Lung (tissue), 12 donors: ENCODE measurements around the gene TNFRSF14. TPM values are rescaled to one million over a fixed set of nuclear protein-coding genes. Genes with fewer than 3 reads are reported as not detected.

Experiments
- ATAC-seq: fragments of 200-7000 bp; cut with Tn5 transposase; one replicate; pipeline ENCODE4 v1.9.1; 2020; ENCODE audit warnings: moderate number of reproducible peaks; ENCODE audit not compliant: insufficient read depth, low FRiP score
- DNase-seq, 3 donors: peaks; one replicate each; pipeline ENCODE4 v3.0.0-alpha.2; 2013 to 2017
- H3K27ac ChIP-seq, 2 donors: one replicate each; pipeline ENCODE4 v1.5.1; 2013; ENCODE audit warnings: mild to moderate bottlenecking in 2 of 2, moderate library complexity in 2 of 2, control low read depth in 1 of 2, inconsistent platforms in 1 of 2, low read depth in 1 of 2, low read length in 1 of 2
- H3K27me3 ChIP-seq, 3 donors: one replicate each; pipeline ENCODE4 v1.5.1; 2013; ENCODE audit warnings: low read length in 2 of 3; ENCODE audit not compliant: control insufficient read depth in 3 of 3, insufficient read depth in 3 of 3
- H3K36me3 ChIP-seq, 4 donors: one replicate each; pipeline ENCODE4 v1.5.1; 2013; ENCODE audit warnings: low read length in 4 of 4, mild to moderate bottlenecking in 1 of 4, moderate library complexity in 1 of 4; ENCODE audit not compliant: control insufficient read depth in 4 of 4, insufficient read depth in 4 of 4
- H3K4me1 ChIP-seq, 5 donors: one replicate each; pipeline ENCODE4 v1.5.1; 2013; ENCODE audit warnings: low read length in 5 of 5, mild to moderate bottlenecking in 2 of 5, moderate library complexity in 1 of 5; ENCODE audit not compliant: control insufficient read depth in 5 of 5, insufficient read depth in 5 of 5
- H3K4me3 ChIP-seq: one replicate; pipeline ENCODE4 v1.5.1; 2013; ENCODE audit warnings: mild to moderate bottlenecking, control low read depth, moderate library complexity
- H3K9ac ChIP-seq, 2 donors: one replicate each; pipeline ENCODE4 v1.5.1; 2013; ENCODE audit warnings: low read length in 2 of 2, control low read depth in 1 of 2; ENCODE audit not compliant: insufficient read depth in 1 of 2
- H3K9me3 ChIP-seq, 4 donors: one replicate each; pipeline ENCODE4 v1.5.1; 2013; ENCODE audit warnings: low read length in 3 of 4, mild to moderate bottlenecking in 1 of 4, moderate library complexity in 1 of 4; ENCODE audit not compliant: control insufficient read depth in 4 of 4, insufficient read depth in 3 of 4
- CTCF ChIP-seq: IDR thresholded peaks from 2 replicates; pipeline ENCODE4 v1.5.1; 2012; ENCODE audit warnings: mild to moderate bottlenecking; ENCODE audit errors: control extremely low read depth, extremely low read depth
- WGBS, 2 donors: extraction: QIAGEN DNeasy Blood & Tissue Kit; methylation state at CpG; one replicate each; pipeline ENCODE4 v1.1.7; 2013; 5-methylcytosine and 5-hydroxymethylcytosine counted together
- polyA plus RNA-seq, 2 donors: library from polyadenylated mRNA; stranded (reverse); fragments of 200-250 nt; gene quantifications; one replicate each; pipeline ENCODE4 v1.2.1, GENCODE V29; 2013
- total RNA-seq, 2 donors: library from RNA; depleted of rRNA in 1 of 2; stranded (reverse); fragments of >200 nt in 1 of 2; gene quantifications; one replicate each; pipeline ENCODE4 v1.2.1, GENCODE V29; 2014 to 2021
- donor health status: control.
- donor health status: control.
- donor health status: Bipolar disorder and iron deficiency.
- donor health status: healthy.
- donor health status: DM: yes; HTN: yes; CAD: no.

Gene TNFRSF14
- total and polyA plus RNA-seq, 4 donors, result 67.4 to 200 (median 159) TPM

- no peak overlapping the region for H3K27ac ChIP-seq
- H3K9ac ChIP-seq, result no peak overlapping the region
- no peak for TF ChIP-seq CTCF
- 96 to 97% methylated on average over 6 of the region's 6 CpGs for WGBS, 2 donors
- ATAC-seq (no peak), DNase-seq (no peak)
- no peaks in the 10 kb centered on the region for H3K27me3 ChIP-seq
- no peaks in the 10 kb centered on the region for H3K9me3 ChIP-seq
- no peak overlapping the region for H3K4me3 ChIP-seq
- peaks cover 0 to 32% (median 16%) of the 10 kb centered on the region in 5 donors for H3K4me1 ChIP-seq
- peaks cover 0 to 53% (median 0%) of the 10 kb centered on the region in 4 donors for H3K36me3 ChIP-seq
These were observed 2.7 kb downstream of the TNFRSF14 start for GRCh38 chr1:2558861-2559260.

GRCh38 chr1:2559509-2560298, 3.5 kb downstream of the TNFRSF14 start:
- H3K36me3 ChIP-seq, result peaks cover 0 to 55% (median 0%) of the 10 kb centered on the region in 4 donors
- no peak overlapping the region for H3K27ac ChIP-seq
- H3K27me3 ChIP-seq, result no peaks in the 10 kb centered on the region
- peaks cover 0 to 30% (median 16%) of the 10 kb centered on the region in 5 donors for H3K4me1 ChIP-seq
- 81 to 82% methylated on average over 35 of the region's 35 CpGs for WGBS, 2 donors
- DNase-seq (peak in 1 of 3 donors; percentile 23), ATAC-seq (no peak)
- TF ChIP-seq CTCF, result no peak
- no peak overlapping the region for H3K9ac ChIP-seq
- H3K4me3 ChIP-seq, result no peak overlapping the region
- no peaks in the 10 kb centered on the region for H3K9me3 ChIP-seq

- Histone ChIP-seq H3K9ac (no peak overlapping the region), H3K4me1 (peaks cover 0 to 22% (median 14%) of the 10 kb centered on the region in 5 donors), H3K27ac (no peak overlapping the region), H3K9me3 (no peaks in the 10 kb centered on the region), H3K27me3 (no peaks in the 10 kb centered on the region), H3K4me3 (no peak overlapping the region), H3K36me3 (peaks cover 0 to 55% (median 0%) of the 10 kb centered on the region in 4 donors)
- DNase-seq, result peak in 1 of 3 donors; percentile 12
- TF ChIP-seq CTCF, result no peak
- WGBS, 2 donors, result 93 to 98% methylated on average over 13 to 15 of the region's 15 CpGs
- no peak for ATAC-seq
These were observed 4.3 kb downstream of the TNFRSF14 start for GRCh38 chr1:2560299-2561073.
